Right atrium auricular region (tissue), 2 donors: ENCODE data around the gene CPEB2. TPM values are rescaled to one million over a fixed set of nuclear protein-coding genes. Genes with fewer than 3 reads are reported as not detected.

Source experiments
- DNase-seq: peaks from one replicate; pipeline ENCODE4 v3.0.0-alpha.2; 2019; ENCODE audit warnings: low spot score
- H3K27ac ChIP-seq, 2 donors: fragments of 200-600 bp; sonication (generic); 1 replicate in 1 of 2; 2 replicates in 1 of 2; pipeline ENCODE4 v1.5.1; 2016 to 2019
- H3K27me3 ChIP-seq, 2 donors: fragments of 200-600 bp; sonication (generic); one replicate each; pipeline versions ENCODE4 v1.5.1 to v1.6.0; 2017 to 2019
- H3K36me3 ChIP-seq: fragments of 200-600 bp; sonication (generic); one replicate; pipeline ENCODE4 v1.5.1; 2016
- H3K4me1 ChIP-seq, 2 donors: fragments of 200-600 bp; sonication (generic); one replicate each; pipeline versions ENCODE4 v1.5.1 to v1.6.0; 2017 to 2019
- H3K4me3 ChIP-seq, 2 donors: fragments of 200-600 bp; sonication (generic); 1 replicate in 1 of 2; 2 replicates in 1 of 2; pipeline ENCODE4 v1.5.1; 2017 to 2019; ENCODE audit warnings: mild to moderate bottlenecking in 1 of 2, moderate library complexity in 1 of 2
- H3K9me3 ChIP-seq, 2 donors: fragments of 200-600 bp; sonication (generic); one replicate each; pipeline ENCODE4 v1.5.1; 2019
- CTCF ChIP-seq, 2 donors: fragments of 200-600 bp; sonication (generic); IDR thresholded peaks; one replicate each; pipeline ENCODE4 v1.5.1; 2019; ENCODE audit warnings: antibody characterized with exemption in 2 of 2
- total RNA-seq, 2 donors: library from RNA; depleted of rRNA; stranded (reverse); fragments of >200 nt; gene quantifications; one replicate each; pipeline ENCODE4 v1.1.0, GENCODE V29; 2016

The CPEB2 gene
- total RNA-seq, 2 donors from 2014 or later = 8.6 to 11.6 TPM

GRCh38 chr4:15054541-15054940 lies 52.3 kb downstream of the CPEB2 start:
- Histone ChIP-seq H3K4me3 (no peak overlapping the region), H3K36me3 (peaks cover 57% of the 10 kb centered on the region), H3K4me1 (no peaks in the 10 kb centered on the region), H3K27ac (no peak overlapping the region), H3K9me3 (no peaks in the 10 kb centered on the region), H3K27me3 (no peaks in the 10 kb centered on the region)
- no peak for TF ChIP-seq CTCF (IDR thresholded peaks at IDR 0.05)
- no peak for DNase-seq

- H3K36me3 ChIP-seq = peaks cover 54% of the 10 kb centered on the region
- no peaks in the 10 kb centered on the region for H3K4me1 ChIP-seq
- no peak for DNase-seq
Observed at GRCh38 chr4:15060213-15060612, 57.9 kb downstream of the CPEB2 start.

GRCh38 chr4:15063341-15063740 lies 61.1 kb downstream of the CPEB2 start:
- no peak overlapping the region for H3K27ac ChIP-seq
- H3K27me3 ChIP-seq = no peaks in the 10 kb centered on the region
- peaks cover 43% of the 10 kb centered on the region for H3K36me3 ChIP-seq
- no peak for DNase-seq
- TF ChIP-seq CTCF (IDR thresholded peaks at IDR 0.05) = no peak
- H3K4me3 ChIP-seq = no peak overlapping the region
- no peaks in the 10 kb centered on the region for H3K9me3 ChIP-seq
- H3K4me1 ChIP-seq = no peaks in the 10 kb centered on the region

More at GRCh38 chr4:15060213-15060612, 57.9 kb downstream of the CPEB2 start:
- Histone ChIP-seq H3K27me3 (no peaks in the 10 kb centered on the region), H3K4me3 (no peak overlapping the region), H3K9me3 (no peaks in the 10 kb centered on the region), H3K27ac (no peak overlapping the region)
- TF ChIP-seq CTCF (IDR thresholded peaks at IDR 0.05) = no peak

GRCh38 chr4:15065516-15065915 lies 63.2 kb downstream of the CPEB2 start:
- no peak overlapping the region for H3K4me3 ChIP-seq
- DNase-seq = no peak
- no peaks in the 10 kb centered on the region for H3K4me1 ChIP-seq
- no peak overlapping the region for H3K27ac ChIP-seq
- no peak for TF ChIP-seq CTCF (IDR thresholded peaks at IDR 0.05)
- H3K27me3 ChIP-seq = no peaks in the 10 kb centered on the region
- H3K9me3 ChIP-seq = no peaks in the 10 kb centered on the region
- peaks cover 25% of the 10 kb centered on the region for H3K36me3 ChIP-seq

- no peak overlapping the region for H3K27ac ChIP-seq
- H3K9me3 ChIP-seq = no peaks in the 10 kb centered on the region
- TF ChIP-seq CTCF (IDR thresholded peaks at IDR 0.05) = no peak
- H3K36me3 ChIP-seq = peaks cover 25% of the 10 kb centered on the region
- no peak overlapping the region for H3K4me3 ChIP-seq
- no peak for DNase-seq
- no peaks in the 10 kb centered on the region for H3K4me1 ChIP-seq
- H3K27me3 ChIP-seq = no peaks in the 10 kb centered on the region
Observed at GRCh38 chr4:15066140-15066539, 63.9 kb downstream of the CPEB2 start.

GRCh38 chr4:15068298-15068697 lies 66.0 kb downstream of the CPEB2 start:
- Histone ChIP-seq H3K4me1 (no peaks in the 10 kb centered on the region), H3K9me3 (no peaks in the 10 kb centered on the region), H3K36me3 (peaks cover 20% of the 10 kb centered on the region), H3K4me3 (no peak overlapping the region), H3K27ac (no peak overlapping the region), H3K27me3 (no peaks in the 10 kb centered on the region)
- no peak for TF ChIP-seq CTCF (IDR thresholded peaks at IDR 0.05)
- DNase-seq = no peak
